M059J (cell line): ENCODE measurements around the gene BCL11A. TPM values are rescaled to one million over a fixed set of nuclear protein-coding genes. Genes with fewer than 3 reads are reported as not detected.

ENCODE experiments used
- DNase-seq: peaks from one replicate; pipeline ENCODE4 v3.0.0-alpha.2; 2012; ENCODE audit warnings: low read depth
- total RNA-seq: library from RNA; depleted of rRNA; stranded (reverse); fragments of >200 nt; shearing (Covaris generic); gene quantifications from 2 replicates; pipeline ENCODE4 v1.2.3, GENCODE V29; 2014

BCL11A gene
- total RNA-seq, 1 experiment from 2014 or later: not detected

DNA sequence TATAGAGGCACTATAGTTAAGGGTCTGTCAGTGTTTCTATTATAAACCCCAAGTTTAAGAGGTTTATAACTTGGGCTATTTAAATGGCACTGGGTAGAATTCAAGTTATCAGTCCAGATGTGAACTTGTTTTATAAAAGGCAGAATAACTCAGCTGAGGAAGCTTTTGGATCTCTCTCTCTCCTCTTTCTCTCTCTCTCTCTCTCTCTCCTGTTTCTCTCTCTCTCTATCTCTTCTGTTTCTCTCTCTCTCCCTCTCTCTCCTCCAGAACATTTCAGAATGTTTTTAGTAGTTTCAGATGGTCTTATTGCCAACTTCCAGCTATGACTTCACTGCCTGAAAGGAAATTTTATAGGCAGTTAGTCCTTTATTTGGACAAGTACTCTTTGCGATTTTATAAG lies 6.4 kb upstream of the BCL11A start:
- no peak for DNase-seq

DNA sequence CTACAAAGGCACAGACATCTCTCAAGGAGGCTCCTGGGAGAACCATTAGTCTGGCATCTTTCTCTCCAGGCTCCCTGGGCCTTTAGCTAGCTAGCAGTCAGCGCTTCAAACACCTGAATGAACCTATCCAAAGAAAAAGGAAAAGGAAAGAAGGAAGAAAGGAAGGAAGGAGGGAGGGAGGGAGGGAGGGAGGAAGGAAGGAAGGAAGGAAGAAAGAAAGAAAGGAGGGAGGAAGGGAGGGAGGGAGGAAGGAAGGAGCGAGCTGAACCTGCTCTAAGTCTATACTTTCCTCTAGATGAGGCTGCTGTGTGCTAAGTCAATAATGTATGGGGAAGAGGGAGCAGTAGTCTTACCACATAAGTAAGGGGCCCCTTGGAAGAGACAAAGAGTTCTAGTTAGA lies 5.1 kb upstream of the BCL11A start:
- no peak for DNase-seq

GRCh38 chr2:60557486-60557864 lies 4.0 kb upstream of the BCL11A start:
- no peak for DNase-seq

DNA sequence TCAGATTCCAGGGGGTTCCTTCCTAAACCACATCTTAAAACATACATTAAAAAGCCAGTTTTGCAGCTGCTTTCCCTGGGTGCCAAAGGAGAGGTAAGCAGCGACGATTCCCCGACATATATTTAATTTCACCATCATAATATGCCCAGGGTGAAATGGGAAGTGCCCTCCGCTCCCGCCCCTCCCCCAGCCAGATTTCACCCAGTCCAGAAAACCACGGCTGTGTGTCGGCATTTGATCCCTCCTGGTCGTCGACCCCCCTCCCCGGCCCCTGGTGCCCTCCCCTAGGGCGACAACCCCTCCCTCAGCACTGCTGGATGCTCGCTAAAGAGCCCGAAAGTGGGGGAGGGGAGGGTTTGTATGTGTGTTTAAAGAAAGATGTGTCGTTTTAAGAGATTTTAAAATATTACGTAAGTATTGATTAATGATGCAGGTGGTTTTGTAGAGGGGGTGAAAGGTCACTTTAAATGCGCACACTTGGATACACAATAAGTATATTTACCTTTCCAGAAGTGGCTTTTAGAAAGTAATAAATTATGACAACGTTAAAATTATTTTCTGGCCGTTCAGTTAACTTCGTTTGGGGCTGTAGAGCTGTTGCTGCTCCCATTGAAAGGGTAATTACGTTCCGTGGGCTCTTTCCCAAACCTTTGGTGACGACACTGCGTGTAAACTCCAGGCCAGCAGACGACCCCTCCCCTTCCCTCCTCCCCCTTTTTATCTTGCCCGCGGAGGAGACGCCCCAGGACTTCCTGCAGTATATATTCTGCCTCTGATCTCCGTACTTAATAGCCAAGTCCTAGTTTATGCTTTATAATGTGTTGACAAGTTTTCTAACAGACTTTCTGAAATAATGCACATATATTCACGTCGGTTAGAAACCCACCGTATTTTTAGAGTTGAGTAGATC lies 3.4 kb upstream of the BCL11A start:
- DNase-seq: no peak

GRCh38 chr2:60556175-60556574 lies 2.7 kb upstream of the BCL11A start:
- DNase-seq: no peak

DNA sequence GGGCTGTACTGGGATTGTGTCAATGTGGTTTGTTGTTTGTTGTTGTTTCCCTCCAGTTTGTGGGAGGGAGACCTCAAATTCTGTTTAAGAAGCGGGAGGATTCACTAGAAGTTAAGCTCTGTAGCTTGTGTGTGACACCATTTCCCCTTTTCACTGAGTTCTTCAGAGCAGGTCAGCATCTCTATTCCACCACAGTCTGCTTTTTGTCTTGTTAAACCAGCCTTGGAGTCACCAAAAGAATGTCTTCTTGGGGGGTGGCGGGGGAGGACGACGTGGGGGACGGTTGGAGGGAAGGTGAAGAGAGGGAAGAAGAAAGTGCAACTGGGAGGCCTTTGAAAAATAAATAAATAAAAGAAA lies 2.3 kb upstream of the BCL11A start:
- DNase-seq: no peak

DNA sequence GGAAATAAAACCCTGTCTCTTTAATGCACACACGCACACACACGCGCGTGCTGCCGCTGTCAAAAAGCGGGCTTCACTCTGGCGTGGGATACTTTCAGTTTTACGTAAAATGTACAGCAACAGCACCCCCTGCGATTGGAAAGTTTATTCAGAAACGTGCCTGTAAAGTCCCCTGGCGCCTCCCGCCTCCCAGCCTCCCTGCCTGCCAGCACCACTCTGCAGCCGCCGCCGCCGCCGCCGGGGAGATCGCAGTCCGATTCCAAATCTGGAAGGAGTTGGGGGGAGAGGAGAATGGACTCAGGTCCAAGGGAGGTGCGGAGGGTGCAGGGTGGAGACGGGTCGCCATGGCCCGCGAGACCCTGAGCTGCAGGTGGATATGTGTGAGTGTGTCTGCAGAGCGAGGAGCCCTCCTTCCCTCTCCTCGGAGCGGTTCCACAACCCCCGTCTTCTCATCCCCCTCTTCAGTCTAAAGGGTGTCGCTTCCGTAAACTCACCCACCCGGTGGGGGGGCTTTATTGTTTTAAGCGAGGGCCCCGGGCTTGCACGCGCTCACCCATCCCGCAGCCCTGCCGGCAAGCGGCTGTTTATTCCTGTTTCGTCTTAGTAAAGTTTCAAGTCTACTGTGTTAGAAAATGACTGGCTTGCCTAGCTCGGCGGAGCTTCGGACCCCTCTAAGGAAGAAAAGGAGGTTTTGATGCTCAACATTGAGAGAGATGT lies 1.8 kb upstream of the BCL11A start:
- DNase-seq: peak; percentile 64

GRCh38 chr2:60554646-60555065 lies 1.2 kb upstream of the BCL11A start:
- DNase-seq: peak; percentile 18

- DNase-seq: no peak
Observed at GRCh38 chr2:60554074-60554645, 706 bp upstream of the BCL11A start.

DNA sequence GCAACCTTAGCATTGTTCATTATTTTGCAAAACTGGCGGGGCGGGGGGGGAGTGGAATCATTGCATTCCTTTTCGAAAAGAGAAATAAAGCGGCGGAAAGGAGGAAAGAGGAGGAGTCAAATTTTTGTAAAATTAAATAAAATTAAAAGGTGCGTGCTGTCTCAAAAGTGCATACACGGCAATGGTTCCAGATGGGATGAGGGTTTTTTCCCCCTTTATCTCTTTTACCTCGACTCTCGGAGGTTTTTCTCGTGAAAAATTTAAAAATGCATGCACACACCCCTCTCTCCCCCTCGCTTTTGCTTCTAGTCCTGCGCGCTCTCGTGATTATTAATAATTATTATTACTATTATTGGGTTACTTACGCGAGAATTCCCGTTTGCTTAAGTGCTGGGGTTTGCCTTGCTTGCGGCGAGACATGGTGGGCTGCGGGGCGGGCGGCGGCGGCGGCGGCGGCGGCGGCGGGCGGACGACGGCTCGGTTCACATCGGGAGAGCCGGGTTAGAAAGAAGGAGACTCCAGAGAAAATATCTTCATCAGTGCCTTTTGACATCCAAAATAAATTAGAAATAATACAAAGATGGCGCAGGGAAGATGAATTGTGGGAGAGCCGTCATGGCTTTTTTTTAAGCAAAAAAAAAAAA lies 481 bp downstream of the BCL11A start:
- DNase-seq: no peak

DNA sequence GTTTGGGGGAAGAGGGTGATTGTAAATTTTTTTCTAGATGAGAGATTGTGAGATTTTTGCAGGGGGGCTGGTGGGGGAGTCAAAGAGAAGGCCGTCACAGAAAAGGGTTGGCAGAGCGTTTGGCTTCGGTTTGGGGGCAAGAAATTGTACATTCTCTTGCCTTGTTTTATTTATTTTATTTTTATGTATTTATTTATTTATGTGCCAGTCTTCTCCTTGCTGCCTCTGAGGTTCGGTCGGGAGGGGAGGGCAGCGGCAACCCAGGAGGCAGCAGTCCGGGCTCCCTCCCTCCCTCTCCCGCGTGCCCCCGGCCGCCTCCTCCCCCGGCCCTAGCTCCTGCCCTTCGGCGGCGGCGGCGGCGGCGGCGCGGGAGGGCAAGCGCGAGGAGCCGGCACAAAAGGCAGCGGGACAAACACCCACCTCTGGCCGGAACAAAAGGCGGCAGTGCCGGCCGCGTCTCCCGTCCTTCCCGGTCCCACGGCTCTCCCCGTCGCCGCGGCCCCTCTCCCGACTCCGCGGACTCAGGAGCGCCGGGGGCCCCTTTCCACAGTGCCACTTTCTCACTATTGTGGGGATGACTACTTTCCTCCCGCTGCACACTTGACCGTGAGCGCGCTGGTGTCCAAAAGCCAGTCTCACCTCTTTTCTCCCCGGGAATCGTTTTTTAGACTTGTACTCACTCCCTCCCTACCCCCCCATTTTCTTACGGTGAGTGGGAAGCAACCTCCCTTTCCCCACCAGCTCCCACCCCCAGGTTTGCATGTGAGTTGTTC lies 1.2 kb downstream of the BCL11A start:
- no peak for DNase-seq

DNA sequence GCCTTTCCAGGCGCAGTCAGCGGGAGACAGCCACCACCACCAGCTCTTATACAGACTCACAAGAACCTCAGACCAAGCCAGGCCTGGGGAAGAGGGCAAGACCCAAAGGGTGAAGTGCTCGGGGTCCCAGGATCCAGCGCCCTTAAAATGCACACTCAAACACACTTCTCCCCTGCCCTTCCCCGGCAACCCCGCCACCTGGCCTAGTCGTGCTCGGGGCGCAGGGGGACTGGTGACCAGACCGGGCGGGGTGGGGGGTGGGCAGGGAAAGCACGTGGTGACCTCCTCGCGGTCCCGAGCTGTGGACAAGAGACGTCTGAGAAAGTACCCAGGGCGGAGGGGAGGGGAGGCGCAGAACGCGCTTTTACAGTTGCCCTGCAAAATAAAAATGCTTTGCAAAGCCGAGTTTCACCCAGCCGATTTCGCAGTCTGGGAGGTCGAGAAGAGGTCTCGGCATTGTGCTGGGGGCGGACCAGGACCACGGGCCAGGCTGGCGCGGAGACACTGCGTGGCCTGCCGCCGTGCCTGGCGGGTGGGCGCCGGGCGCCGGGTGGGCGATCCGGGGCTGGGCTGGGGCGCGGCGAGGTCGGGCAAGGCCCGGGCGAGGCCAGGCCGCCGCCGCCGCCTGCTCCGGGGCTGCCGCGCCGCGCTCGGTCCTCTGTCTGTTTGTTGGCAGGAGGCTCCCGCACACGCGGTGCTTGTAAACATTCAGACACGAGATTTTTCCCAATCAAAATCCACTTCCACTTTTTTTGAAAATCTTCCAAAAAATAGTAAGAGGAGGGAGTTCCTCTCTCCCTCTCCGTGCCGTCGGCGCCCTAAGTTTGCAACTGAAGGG lies 2.0 kb downstream of the BCL11A start:
- no peak for DNase-seq

GRCh38 chr2:60550984-60551239 lies 2.5 kb downstream of the BCL11A start:
- no peak for DNase-seq

DNA sequence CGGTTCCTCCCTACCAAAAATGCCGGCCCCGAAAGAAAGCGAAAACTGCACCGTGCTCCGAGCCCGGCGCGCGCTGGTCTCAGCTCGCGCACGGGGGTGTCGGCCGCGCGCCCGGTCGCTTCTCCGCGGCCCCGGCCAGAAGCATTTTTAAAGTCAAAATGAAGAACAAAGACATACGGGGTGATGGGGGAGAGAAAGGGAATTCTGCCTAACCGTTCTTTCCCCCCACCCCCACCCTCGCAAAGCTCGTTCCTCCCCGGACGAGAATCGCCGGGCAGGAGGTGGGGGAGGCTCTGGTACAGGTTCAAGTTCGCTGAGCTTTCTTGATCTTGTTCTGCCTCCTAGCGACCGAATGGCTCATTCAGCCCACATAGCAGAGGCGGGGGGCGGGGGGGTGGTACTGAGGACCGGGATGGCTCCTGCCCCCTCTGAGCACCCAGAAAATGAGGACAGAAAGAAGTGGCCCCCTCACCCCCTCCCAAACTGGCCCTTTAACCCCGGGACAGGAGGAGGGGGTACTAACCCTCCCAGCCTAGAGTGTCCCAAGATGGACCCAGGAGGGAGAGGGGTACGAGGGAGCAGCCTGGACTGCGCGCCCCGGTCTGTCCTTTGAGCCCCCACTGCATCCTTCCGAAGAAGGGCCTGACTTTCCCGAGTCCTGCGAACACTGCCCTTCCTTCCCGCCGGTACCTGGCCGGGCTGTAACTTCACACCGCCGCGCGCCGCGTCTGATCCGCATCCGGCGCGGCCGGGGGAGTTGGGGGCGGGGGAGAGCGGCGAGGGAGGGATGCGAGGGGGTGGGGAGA lies 3.1 kb downstream of the BCL11A start:
- DNase-seq: peak; percentile 47

- DNase-seq: no peak
Observed at GRCh38 chr2:60549928-60550177, 3.6 kb downstream of the BCL11A start.

- no peak for DNase-seq
Observed at GRCh38 chr2:60549238-60549927, 4.1 kb downstream of the BCL11A start.

DNA sequence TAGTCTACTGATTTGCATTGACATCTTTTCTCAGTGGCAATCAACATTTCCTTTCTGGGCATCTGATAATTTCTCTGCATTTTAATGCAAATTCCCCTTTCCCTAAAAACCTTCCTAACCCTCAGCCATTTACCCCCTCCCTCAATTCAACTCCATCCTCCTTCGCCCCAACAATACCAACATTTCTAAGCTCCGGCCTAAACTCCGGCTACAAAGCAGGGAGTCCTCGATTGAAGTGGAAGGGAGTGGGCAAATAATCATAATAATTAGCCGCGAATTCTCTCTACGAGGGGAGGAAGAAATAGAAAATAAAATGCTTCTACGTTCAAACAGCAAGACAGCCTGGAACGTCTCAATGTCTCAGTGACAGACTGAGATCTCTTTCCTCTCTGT lies 4.6 kb downstream of the BCL11A start:
- DNase-seq: no peak

GRCh38 chr2:60548311-60548710 lies 5.1 kb downstream of the BCL11A start:
- no peak for DNase-seq

- no peak for DNase-seq
Observed at GRCh38 chr2:60547841-60548240, 5.6 kb downstream of the BCL11A start.
